ENCODE measurements around the gene TENM4.

DNA sequence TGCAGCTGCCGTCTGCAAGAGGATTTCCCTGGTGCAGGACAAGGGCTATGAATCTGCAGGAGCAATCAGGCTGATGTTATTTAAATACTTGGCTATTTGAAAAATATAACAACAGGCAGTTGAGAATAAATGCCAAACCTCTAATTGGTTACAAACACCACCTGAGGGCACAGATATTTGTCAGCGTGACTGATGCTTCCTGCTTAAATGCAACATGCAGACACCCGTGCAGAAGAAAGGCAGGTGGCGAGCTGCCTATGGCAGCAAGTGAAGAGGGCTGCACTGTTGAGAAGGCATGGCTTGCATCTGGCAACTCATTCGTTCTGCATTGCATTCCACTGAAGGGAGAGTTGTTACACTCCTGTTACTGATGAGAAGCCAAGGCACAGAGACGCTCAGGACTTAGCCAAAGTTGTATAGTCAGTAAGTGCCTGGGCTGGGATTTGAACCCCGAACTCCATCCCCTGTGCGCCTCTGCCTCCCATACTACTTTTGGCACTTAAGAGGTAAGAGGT lies 350.6 kb downstream of the TENM4 start:
- TF ChIP-seq, protein P1, sequence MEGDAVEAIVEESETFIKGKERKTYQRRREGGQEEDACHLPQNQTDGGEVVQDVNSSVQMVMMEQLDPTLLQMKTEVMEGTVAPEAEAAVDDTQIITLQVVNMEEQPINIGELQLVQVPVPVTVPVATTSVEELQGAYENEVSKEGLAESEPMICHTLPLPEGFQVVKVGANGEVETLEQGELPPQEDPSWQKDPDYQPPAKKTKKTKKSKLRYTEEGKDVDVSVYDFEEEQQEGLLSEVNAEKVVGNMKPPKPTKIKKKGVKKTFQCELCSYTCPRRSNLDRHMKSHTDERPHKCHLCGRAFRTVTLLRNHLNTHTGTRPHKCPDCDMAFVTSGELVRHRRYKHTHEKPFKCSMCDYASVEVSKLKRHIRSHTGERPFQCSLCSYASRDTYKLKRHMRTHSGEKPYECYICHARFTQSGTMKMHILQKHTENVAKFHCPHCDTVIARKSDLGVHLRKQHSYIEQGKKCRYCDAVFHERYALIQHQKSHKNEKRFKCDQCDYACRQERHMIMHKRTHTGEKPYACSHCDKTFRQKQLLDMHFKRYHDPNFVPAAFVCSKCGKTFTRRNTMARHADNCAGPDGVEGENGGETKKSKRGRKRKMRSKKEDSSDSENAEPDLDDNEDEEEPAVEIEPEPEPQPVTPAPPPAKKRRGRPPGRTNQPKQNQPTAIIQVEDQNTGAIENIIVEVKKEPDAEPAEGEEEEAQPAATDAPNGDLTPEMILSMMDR (IDR thresholded peaks at IDR 0.05), result no peak
- TF ChIP-seq EZH2 (IDR thresholded peaks at IDR 0.05), result no peak

All from neural progenitor cell (in vitro differentiated cells).